ENCODE results near the gene HSPA4L. TPM values are rescaled to one million over a fixed set of nuclear protein-coding genes. Genes with fewer than 3 reads are reported as not detected.

The HSPA4L gene
- total RNA-seq, 1 donor, result 4.0 TPM

DNA sequence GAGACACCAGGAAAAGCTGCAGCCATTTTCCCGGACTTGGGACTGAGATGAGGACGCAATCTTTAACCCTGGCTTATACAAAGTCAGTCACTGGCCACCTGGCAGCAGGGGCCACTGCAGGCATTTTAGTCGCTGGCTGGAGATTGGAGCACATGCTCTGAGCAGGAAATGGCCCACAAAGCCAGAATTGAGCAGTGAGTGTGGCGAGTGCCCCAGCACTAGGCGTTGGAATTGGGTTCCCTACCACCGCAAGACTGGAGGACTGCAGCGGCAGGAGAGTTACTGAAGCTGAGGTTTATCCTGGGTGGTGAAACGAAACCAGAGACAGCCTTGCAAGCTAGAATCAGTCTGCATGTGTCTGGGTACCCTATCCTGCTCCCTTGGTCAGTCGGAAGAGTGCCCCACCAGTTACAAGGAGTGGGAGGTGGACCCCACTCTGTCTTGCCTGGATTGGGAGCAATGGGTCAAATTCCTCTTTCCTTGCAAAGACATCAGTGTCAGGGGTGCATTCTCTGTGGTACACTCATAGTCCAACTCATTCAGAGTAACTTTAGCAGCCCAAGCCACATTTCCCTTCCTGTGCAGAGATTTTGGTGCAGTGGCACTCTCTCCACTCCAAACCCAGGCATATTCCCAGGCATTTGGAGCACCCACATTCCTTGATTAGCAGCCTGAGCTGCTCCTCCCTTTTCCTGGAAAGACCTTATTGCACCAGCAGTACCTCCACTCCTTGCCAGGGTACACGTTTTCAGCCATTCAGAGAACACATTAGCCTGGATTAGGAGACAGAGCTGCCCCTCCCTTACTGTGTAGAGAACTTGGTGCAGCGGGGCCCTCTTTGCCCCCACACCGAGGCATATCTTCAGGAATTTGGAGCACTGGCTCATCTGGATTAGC is 61.8 kb downstream of the HSPA4L start:
- no peaks in the 10 kb centered on the region for H3K36me3 ChIP-seq (ENCODE audit: insufficient read depth, low read length)
- H3K27ac ChIP-seq (ENCODE audit: low read depth, low read length), result no peak overlapping the region
- TF ChIP-seq, protein P1, sequence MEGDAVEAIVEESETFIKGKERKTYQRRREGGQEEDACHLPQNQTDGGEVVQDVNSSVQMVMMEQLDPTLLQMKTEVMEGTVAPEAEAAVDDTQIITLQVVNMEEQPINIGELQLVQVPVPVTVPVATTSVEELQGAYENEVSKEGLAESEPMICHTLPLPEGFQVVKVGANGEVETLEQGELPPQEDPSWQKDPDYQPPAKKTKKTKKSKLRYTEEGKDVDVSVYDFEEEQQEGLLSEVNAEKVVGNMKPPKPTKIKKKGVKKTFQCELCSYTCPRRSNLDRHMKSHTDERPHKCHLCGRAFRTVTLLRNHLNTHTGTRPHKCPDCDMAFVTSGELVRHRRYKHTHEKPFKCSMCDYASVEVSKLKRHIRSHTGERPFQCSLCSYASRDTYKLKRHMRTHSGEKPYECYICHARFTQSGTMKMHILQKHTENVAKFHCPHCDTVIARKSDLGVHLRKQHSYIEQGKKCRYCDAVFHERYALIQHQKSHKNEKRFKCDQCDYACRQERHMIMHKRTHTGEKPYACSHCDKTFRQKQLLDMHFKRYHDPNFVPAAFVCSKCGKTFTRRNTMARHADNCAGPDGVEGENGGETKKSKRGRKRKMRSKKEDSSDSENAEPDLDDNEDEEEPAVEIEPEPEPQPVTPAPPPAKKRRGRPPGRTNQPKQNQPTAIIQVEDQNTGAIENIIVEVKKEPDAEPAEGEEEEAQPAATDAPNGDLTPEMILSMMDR (IDR thresholded peaks at IDR 0.05; ENCODE audit: extremely low read depth, low read depth, low read length), result no peak
- no peaks in the 10 kb centered on the region for H3K79me2 ChIP-seq (ENCODE audit: insufficient read depth, low read length)
- no peaks in the 10 kb centered on the region for H3K9me3 ChIP-seq (ENCODE audit: low read depth, low read length)
- H2AFZ ChIP-seq (ENCODE audit: low read length), result no peak overlapping the region
- no peak overlapping the region for H3K4me3 ChIP-seq (ENCODE audit: insufficient read depth, low read length)
- no peaks in the 10 kb centered on the region for H3K4me1 ChIP-seq (ENCODE audit: insufficient read depth, low read length)
- no peaks in the 10 kb centered on the region for H4K20me1 ChIP-seq (ENCODE audit: insufficient read depth, low read length)
- H3K27me3 ChIP-seq (ENCODE audit: insufficient read depth, low read length), result no peaks in the 10 kb centered on the region
- H3K4me2 ChIP-seq (ENCODE audit: insufficient read depth, low read length), result no peak overlapping the region
- DNase-seq (ENCODE audit: insufficient read length, low spot score, missing footprints), result peak; percentile 26

DNA sequence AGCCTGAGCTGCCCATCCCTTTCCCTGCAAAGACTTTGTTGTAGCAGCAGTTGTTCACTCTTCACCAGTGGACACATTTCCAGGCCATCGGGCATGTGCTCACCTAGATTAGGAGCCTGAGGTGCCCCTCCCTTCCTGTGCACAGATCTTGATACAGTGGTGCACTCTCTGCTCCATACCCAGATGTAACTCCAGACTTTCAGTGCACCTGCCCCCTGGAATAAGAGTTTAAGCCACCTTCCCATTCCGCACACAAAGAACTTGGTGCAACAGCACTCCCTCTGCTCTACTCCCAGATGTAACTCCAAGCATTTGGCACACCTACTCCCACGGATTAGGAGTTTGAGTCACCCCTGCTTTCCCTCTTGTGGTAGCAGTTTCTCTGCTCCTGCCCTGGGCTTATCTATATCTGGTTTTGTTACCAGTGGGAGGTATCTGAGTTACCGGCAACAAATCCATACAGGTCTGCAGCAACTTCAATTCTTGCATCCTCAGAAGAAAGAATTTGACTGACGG is 62.5 kb downstream of the HSPA4L start:
- Histone ChIP-seq H3K9me3 (ENCODE audit: low read depth, low read length) (peaks cover 5% of the 10 kb centered on the region), H3K4me1 (ENCODE audit: insufficient read depth, low read length) (no peaks in the 10 kb centered on the region), H3K4me3 (ENCODE audit: insufficient read depth, low read length) (no peak overlapping the region), H3K4me2 (ENCODE audit: insufficient read depth, low read length) (no peak overlapping the region), H2AFZ (ENCODE audit: low read length) (no peak overlapping the region), H3K79me2 (ENCODE audit: insufficient read depth, low read length) (no peaks in the 10 kb centered on the region), H3K27ac (ENCODE audit: low read depth, low read length) (no peak overlapping the region), H4K20me1 (ENCODE audit: insufficient read depth, low read length) (no peaks in the 10 kb centered on the region), H3K27me3 (ENCODE audit: insufficient read depth, low read length) (no peaks in the 10 kb centered on the region), H3K36me3 (ENCODE audit: insufficient read depth, low read length) (no peaks in the 10 kb centered on the region)
- TF ChIP-seq, protein P1 (IDR thresholded peaks at IDR 0.05; ENCODE audit: extremely low read depth, low read depth, low read length), result no peak
- peak; percentile 42 for DNase-seq (ENCODE audit: insufficient read length, low spot score, missing footprints)

DNA sequence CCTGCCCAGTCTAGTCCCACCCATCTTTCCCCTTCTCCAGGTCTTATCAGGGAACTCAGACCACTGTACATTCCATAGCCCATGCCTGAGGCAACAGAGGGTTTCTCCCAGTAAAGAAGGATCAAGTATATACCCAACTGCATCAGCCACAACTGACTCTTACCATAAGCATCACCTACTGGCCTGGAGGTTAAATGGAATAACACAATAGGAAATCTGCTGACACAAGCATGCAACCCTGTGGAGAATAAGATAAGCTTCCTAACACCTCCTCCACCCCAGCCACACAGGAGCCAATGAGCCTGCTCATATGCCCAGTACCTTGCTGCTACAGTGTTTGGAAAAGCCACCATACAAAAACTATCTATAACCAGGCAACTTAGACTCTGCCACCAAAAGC is 63.9 kb downstream of the HSPA4L start:
- Histone ChIP-seq H3K36me3 (ENCODE audit: insufficient read depth, low read length) (no peaks in the 10 kb centered on the region), H2AFZ (ENCODE audit: low read length) (no peak overlapping the region), H3K4me3 (ENCODE audit: insufficient read depth, low read length) (no peak overlapping the region), H4K20me1 (ENCODE audit: insufficient read depth, low read length) (no peaks in the 10 kb centered on the region), H3K27ac (ENCODE audit: low read depth, low read length) (no peak overlapping the region), H3K4me1 (ENCODE audit: insufficient read depth, low read length) (no peaks in the 10 kb centered on the region), H3K4me2 (ENCODE audit: insufficient read depth, low read length) (no peak overlapping the region), H3K9me3 (ENCODE audit: low read depth, low read length) (peaks cover 7% of the 10 kb centered on the region), H3K79me2 (ENCODE audit: insufficient read depth, low read length) (no peaks in the 10 kb centered on the region), H3K27me3 (ENCODE audit: insufficient read depth, low read length) (no peaks in the 10 kb centered on the region)
- TF ChIP-seq, protein P1 (IDR thresholded peaks at IDR 0.05; ENCODE audit: extremely low read depth, low read depth, low read length), result no peak
- DNase-seq (ENCODE audit: insufficient read length, low spot score, missing footprints), result no peak

DNA sequence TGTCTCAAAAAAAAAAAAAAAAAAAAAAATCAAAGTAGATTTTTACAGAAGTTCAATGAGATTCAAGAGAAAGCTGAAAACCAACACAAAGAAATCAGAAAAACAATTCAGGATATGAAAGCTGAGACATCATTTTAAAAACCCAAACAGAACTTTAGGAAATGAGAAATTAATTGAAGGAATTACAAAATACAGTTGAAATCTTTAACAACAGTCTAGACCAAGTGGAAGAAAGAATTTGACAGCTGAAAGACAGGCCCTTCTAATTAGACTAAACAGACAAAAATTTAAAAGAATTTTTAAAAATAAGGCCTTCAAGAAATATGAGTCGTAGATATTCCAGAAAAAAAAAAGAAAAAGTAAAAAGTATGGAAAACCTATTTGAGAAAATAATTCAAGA is 64.6 kb downstream of the HSPA4L start:
- H3K36me3 ChIP-seq (ENCODE audit: insufficient read depth, low read length), result no peaks in the 10 kb centered on the region
- H3K4me2 ChIP-seq (ENCODE audit: insufficient read depth, low read length), result no peak overlapping the region
- H3K27me3 ChIP-seq (ENCODE audit: insufficient read depth, low read length), result no peaks in the 10 kb centered on the region
- no peak overlapping the region for H2AFZ ChIP-seq (ENCODE audit: low read length)
- no peaks in the 10 kb centered on the region for H3K4me1 ChIP-seq (ENCODE audit: insufficient read depth, low read length)
- H3K9me3 ChIP-seq (ENCODE audit: low read depth, low read length), result peaks cover 7% of the 10 kb centered on the region
- TF ChIP-seq, protein P1 (IDR thresholded peaks at IDR 0.05; ENCODE audit: extremely low read depth, low read depth, low read length), result no peak
- no peaks in the 10 kb centered on the region for H3K79me2 ChIP-seq (ENCODE audit: insufficient read depth, low read length)
- H4K20me1 ChIP-seq (ENCODE audit: insufficient read depth, low read length), result no peaks in the 10 kb centered on the region
- no peak for DNase-seq (ENCODE audit: insufficient read length, low spot score, missing footprints)
- H3K4me3 ChIP-seq (ENCODE audit: insufficient read depth, low read length), result no peak overlapping the region
- H3K27ac ChIP-seq (ENCODE audit: low read depth, low read length), result no peak overlapping the region
